ENCODE data around the gene TMEM250. TPM values are rescaled to one million over a fixed set of nuclear protein-coding genes. Genes with fewer than 3 reads are reported as not detected.

The TMEM250 gene
- total and polyA plus RNA-seq, 9 donors, result 19.7 to 27.9 (median 22.9) TPM

DNA sequence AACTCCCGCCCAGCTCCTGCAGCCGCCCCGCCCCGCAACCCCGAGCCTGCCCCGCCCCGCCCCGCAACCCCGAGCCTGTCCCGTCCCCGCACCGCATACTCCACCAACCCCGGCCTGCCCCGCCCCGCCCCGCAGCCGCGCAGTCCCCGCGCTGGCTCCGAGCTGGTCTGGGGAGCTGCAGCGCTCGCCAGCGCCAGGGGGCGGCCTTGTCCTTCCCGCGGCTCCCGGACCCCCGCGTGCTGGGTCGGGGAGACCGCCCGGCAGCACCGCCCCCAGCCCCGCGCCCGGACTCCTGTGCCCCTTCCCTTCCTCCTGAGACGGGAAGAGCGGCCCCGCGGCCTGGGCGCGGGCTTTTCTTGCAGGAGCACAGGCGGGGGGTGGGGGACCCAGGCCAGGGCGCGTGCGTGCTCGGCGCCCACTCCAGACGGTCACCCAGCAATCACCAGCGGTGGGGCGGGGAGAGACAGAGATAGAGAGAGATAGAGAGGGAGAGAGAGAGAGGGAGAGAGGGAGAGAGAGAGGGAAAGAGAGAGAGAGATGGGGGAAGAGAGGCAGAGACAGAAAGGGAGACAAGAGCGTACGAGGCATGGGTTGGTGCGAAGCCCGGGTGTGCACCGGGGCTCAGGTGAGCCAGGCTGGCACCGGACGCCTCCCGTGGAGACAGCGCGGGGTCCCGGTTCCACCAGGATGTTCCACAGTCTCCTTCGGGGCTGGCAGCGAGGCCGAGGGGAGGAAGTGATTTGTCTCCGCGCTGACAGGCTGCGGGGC is 14.7 kb upstream of the TMEM250 start:
- WGBS (ENCODE audit: insufficient coverage), result 2% methylated on average over 55 of the region's 69 CpGs
- Histone ChIP-seq H3K4me3 (ENCODE audit: low read length) (peak overlapping the region; percentile 26), H3K4me1 (ENCODE audit: control insufficient read depth, insufficient read depth, low read length) (peaks cover 20% of the 10 kb centered on the region), H3K27me3 (ENCODE audit: control insufficient read depth, insufficient read depth, low read length) (peaks cover 91% of the 10 kb centered on the region), H3K9me3 (replicated peaks; ENCODE audit: control insufficient read depth, low read depth, low read length) (no peaks in the 10 kb centered on the region), H3K36me3 (ENCODE audit: control insufficient read depth, insufficient read depth, low read length) (no peaks in the 10 kb centered on the region), H3K27ac (ENCODE audit: low read length) (no peak overlapping the region)
- peak; percentile 48 for DNase-seq

DNA sequence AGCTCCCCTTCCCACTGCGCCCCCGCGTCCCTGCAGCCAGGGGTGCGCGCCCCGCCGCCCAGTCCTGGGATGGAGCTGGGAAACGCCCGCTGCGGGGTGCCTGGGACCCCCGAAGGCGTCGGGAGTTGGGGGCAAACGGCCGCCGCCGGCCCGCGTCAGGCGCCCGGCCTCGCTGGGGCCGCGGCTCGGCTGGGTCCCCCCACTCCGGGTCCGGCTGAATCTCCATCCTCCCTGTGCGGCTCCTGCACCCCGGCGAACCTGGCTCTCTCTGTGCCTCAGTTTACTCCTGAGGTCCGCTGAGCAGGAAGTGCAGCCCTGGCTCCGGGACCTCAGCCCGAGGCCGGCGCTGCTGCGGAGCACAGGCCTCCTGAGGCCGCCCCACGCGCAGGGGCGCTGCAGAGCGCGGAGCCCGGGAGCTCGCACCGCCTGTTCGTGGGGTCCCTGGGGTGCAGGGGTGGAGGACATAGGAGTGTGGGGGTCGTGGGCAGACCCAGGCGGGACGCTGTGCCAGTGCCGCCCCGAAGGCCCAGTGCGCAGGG is 13.9 kb upstream of the TMEM250 start:
- H3K4me1 ChIP-seq (ENCODE audit: control insufficient read depth, insufficient read depth, low read length), result peaks cover 20% of the 10 kb centered on the region
- no peak overlapping the region for H3K4me3 ChIP-seq (ENCODE audit: low read length)
- 4% methylated on average over 46 of the region's 52 CpGs for WGBS (ENCODE audit: insufficient coverage)
- no peak for DNase-seq
- H3K36me3 ChIP-seq (ENCODE audit: control insufficient read depth, insufficient read depth, low read length), result no peaks in the 10 kb centered on the region
- peaks cover 92% of the 10 kb centered on the region for H3K27me3 ChIP-seq (ENCODE audit: control insufficient read depth, insufficient read depth, low read length)
- no peak overlapping the region for H3K27ac ChIP-seq (ENCODE audit: low read length)
- H3K9me3 ChIP-seq (replicated peaks; ENCODE audit: control insufficient read depth, low read depth, low read length), result no peaks in the 10 kb centered on the region

DNA sequence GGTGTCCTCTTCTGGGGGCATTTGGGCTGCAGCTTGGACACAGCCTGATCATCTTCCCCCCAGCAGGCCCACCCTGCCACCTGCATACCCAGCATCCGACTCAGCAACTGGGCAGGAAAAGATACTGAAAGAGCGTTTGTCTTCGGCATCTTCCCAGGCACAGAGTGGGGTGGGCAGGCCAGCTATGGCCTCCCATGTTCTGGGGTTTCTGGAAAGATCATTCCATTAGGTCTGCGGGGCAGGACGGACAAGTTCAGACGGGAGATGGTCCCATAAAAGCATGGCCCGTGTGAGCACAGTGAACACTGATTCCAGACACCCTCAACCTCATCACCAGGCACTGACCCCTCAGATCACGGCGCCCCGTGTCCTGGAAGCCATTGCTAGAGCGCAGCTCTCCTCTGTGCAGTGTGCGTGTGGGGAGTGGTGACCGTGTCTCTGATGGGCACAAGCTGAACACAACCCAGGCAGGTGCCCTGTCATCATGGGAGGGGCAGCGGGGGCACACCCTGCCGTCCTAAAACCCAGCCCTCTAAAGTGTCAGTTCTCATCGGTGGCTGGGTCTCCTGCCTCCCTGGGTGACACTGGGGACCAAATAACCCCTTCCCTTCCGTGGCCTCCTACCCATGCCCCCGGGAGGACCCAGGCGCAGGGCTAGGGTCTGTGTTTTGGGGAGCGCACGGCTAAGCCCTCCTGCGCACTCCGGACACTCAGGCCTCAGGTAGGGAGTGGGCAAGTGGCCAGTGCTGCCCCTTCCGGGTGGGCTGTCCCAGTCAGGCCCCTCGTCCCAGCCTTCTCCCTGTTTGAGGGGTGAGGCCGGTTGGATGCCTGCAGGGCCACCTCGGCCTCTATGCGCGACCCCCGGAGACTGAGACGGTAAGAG is 13.2 kb upstream of the TMEM250 start:
- Histone ChIP-seq H3K36me3 (ENCODE audit: control insufficient read depth, insufficient read depth, low read length) (no peaks in the 10 kb centered on the region), H3K4me1 (ENCODE audit: control insufficient read depth, insufficient read depth, low read length) (peaks cover 20% of the 10 kb centered on the region), H3K27ac (ENCODE audit: low read length) (no peak overlapping the region), H3K4me3 (ENCODE audit: low read length) (no peak overlapping the region), H3K9me3 (replicated peaks; ENCODE audit: control insufficient read depth, low read depth, low read length) (no peaks in the 10 kb centered on the region), H3K27me3 (ENCODE audit: control insufficient read depth, insufficient read depth, low read length) (peaks cover 92% of the 10 kb centered on the region)
- no peak for DNase-seq
- 42% methylated on average over 25 of the region's 31 CpGs for WGBS (ENCODE audit: insufficient coverage)

DNA sequence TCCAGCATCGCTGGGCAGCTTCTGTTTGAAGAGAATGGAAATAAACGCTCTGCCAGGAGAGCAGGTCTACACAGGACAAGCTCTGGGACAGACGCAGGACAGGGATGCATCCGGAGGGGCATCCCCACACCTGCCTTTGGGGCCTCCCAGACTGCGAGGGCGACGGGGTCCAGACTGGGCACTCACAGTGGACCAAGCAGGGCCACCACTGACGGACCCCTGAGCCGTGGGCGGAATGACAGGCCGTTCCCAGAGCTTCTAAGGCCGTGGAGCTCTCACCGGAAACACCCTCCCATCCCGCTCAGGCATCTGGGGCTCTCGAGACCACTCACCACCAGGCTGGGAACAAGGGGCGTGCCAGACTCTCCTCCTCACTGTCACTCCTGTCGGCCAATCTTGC is 10.5 kb upstream of the TMEM250 start:
- H3K4me1 ChIP-seq (ENCODE audit: control insufficient read depth, insufficient read depth, low read length), result peaks cover 12% of the 10 kb centered on the region
- peaks cover 79% of the 10 kb centered on the region for H3K27me3 ChIP-seq (ENCODE audit: control insufficient read depth, insufficient read depth, low read length)
- no peak for DNase-seq
- WGBS (ENCODE audit: insufficient coverage), result 66% methylated on average over 11 of the region's 17 CpGs
- no peaks in the 10 kb centered on the region for H3K36me3 ChIP-seq (ENCODE audit: control insufficient read depth, insufficient read depth, low read length)
- no peak overlapping the region for H3K27ac ChIP-seq (ENCODE audit: low read length)
- H3K9me3 ChIP-seq (replicated peaks; ENCODE audit: control insufficient read depth, low read depth, low read length), result no peaks in the 10 kb centered on the region
- no peak overlapping the region for H3K4me3 ChIP-seq (ENCODE audit: low read length)

DNA sequence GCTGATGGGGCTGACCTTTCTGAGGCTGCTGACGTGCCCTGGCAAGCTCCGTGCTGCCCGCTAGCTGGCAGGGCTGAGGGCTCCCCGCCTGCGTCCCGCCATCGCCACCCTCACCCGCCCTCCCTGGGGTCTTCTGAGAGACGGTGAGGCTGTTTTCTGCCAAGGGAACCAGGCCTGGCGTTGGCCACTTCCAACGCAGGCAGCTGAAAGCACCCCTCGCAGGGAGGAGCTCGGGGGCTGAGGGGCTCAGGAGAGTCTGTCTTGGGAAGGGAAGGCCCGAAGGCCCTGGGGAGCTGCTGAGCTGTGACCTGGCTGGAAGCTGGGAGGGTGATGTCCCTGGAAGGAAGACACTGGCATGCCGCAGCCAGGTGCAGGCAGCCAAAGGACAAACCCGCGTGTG is 9.8 kb upstream of the TMEM250 start:
- Histone ChIP-seq H3K27ac (ENCODE audit: low read length) (no peak overlapping the region), H3K36me3 (ENCODE audit: control insufficient read depth, insufficient read depth, low read length) (no peaks in the 10 kb centered on the region), H3K4me3 (ENCODE audit: low read length) (no peak overlapping the region), H3K4me1 (ENCODE audit: control insufficient read depth, insufficient read depth, low read length) (peaks cover 5% of the 10 kb centered on the region), H3K9me3 (replicated peaks; ENCODE audit: control insufficient read depth, low read depth, low read length) (no peaks in the 10 kb centered on the region), H3K27me3 (ENCODE audit: control insufficient read depth, insufficient read depth, low read length) (peaks cover 75% of the 10 kb centered on the region)
- 75% methylated on average over 17 of the region's 17 CpGs for WGBS (ENCODE audit: insufficient coverage)
- DNase-seq, result no peak

DNA sequence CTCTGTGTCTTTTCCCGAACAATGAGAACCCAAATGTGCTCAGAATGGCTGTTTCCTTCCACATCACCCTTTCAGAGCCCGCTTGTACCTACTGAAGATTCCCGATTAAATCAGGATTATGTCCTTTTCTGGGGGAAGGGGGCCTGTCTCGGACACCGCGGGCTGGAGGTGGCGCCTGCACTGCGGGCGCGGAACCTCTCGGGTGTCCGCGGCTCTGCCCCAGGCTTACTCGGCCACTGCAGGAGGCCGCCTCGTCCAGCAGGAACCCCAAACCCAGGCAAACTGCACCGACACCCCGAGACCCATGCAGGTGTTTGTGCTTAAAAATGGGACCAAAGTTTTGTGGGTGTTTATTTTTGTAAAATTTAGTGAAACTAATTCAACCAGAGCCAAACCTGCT is 8.6 kb upstream of the TMEM250 start:
- no peaks in the 10 kb centered on the region for H3K36me3 ChIP-seq (ENCODE audit: control insufficient read depth, insufficient read depth, low read length)
- no peaks in the 10 kb centered on the region for H3K9me3 ChIP-seq (replicated peaks; ENCODE audit: control insufficient read depth, low read depth, low read length)
- no peak overlapping the region for H3K27ac ChIP-seq (ENCODE audit: low read length)
- H3K27me3 ChIP-seq (ENCODE audit: control insufficient read depth, insufficient read depth, low read length), result peaks cover 70% of the 10 kb centered on the region
- no peak for DNase-seq
- H3K4me3 ChIP-seq (ENCODE audit: low read length), result no peak overlapping the region
- H3K4me1 ChIP-seq (ENCODE audit: control insufficient read depth, insufficient read depth, low read length), result peaks cover 11% of the 10 kb centered on the region
- 72% methylated on average over 17 of the region's 18 CpGs for WGBS (ENCODE audit: insufficient coverage)

DNA sequence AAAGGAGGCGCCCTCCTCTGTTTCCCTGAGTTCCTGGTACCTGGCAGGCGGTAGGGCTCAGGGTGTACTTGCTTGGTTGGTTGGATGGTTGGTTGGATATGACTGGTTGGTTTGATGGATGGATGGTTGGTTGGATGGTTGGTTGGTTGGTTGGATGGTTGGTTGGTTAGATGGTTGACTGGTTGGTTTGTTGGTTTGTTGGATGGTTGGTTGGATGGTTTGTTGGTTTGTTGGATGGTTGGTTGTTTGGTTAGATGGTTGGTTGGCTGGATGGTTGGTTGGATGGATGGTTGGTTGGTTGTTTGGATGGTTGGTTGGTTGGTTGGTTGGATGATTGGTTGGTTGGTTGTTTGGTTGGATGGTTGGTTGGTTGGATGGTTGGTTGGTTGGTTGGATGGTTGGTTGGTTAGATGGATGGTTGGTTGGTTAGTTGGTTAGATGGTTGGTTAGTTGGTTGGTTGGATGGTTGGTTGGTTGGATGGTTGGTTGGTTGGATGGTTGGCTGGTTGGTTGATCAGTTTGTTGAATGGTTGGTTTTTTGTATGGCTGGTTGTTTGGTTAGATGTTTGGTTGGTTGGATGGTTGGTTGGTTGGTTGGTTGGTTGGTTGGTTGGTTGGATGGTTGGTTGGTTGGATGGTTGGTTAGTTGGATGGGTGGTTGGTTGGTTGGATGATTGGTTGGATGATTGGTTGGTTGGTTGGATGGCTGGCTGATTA is 6.5 kb upstream of the TMEM250 start:
- DNase-seq, result no peak
- H3K9me3 ChIP-seq (replicated peaks; ENCODE audit: control insufficient read depth, low read depth, low read length), result no peaks in the 10 kb centered on the region
- WGBS (ENCODE audit: insufficient coverage), result 82% methylated on average over 2 of the region's 2 CpGs
- no peak overlapping the region for H3K27ac ChIP-seq (ENCODE audit: low read length)
- H3K36me3 ChIP-seq (ENCODE audit: control insufficient read depth, insufficient read depth, low read length), result no peaks in the 10 kb centered on the region
- peaks cover 23% of the 10 kb centered on the region for H3K4me1 ChIP-seq (ENCODE audit: control insufficient read depth, insufficient read depth, low read length)
- H3K27me3 ChIP-seq (ENCODE audit: control insufficient read depth, insufficient read depth, low read length), result peaks cover 50% of the 10 kb centered on the region
- H3K4me3 ChIP-seq (ENCODE audit: low read length), result no peak overlapping the region

DNA sequence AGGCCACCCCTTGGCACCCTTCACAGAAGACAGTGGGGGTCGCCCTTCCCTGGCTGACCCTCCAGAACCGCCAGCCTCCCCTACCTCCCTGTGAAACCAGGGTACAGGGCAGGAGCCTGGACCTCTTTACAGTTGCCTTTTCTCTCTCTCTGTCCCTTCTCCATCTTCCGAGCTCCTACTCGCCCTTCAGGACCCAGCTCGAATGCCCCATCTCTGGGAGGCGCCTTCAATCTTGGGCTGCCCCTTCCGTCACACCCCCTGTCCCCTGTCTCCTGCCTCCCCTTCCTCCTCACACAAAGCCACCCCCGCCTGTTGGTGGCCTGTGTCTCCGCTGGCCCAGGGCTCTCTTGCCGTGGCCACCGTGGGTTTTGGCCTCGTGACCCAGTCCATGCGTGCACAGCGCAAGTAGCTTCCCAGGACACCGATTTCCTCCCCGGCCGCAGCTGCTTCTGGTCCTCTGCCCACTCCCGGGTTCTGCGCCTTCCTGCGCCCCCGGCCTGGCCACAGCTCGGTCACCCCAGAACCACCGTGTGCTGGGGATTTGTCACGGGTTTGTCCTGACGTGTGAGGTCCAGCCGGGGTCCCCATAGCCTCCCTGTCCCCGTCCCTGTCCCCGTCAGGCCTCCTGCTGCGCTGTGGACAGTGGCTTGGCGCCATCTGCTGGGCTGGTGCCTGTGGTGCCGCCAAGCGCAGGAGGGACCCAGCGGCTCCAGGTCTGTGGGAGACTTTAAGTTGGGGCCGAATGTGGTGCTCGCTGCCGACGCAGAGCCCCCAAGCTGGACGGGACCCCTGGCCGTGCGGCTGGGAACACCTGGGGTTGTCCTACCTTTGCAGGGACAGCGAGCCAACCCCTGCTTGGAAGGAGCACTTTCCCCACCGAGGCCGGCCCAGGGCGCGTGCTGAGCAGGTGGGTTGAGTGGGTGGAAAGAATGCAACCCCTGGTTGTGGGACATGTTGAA is 4.0 kb upstream of the TMEM250 start:
- 20% methylated on average over 40 of the region's 45 CpGs for WGBS (ENCODE audit: insufficient coverage)
- Histone ChIP-seq H3K4me1 (ENCODE audit: control insufficient read depth, insufficient read depth, low read length) (peaks cover 33% of the 10 kb centered on the region), H3K27ac (ENCODE audit: low read length) (no peak overlapping the region), H3K4me3 (ENCODE audit: low read length) (no peak overlapping the region), H3K27me3 (ENCODE audit: control insufficient read depth, insufficient read depth, low read length) (peaks cover 28% of the 10 kb centered on the region), H3K9me3 (replicated peaks; ENCODE audit: control insufficient read depth, low read depth, low read length) (no peaks in the 10 kb centered on the region), H3K36me3 (ENCODE audit: control insufficient read depth, insufficient read depth, low read length) (no peaks in the 10 kb centered on the region)
- DNase-seq, result peak; percentile 70

DNA sequence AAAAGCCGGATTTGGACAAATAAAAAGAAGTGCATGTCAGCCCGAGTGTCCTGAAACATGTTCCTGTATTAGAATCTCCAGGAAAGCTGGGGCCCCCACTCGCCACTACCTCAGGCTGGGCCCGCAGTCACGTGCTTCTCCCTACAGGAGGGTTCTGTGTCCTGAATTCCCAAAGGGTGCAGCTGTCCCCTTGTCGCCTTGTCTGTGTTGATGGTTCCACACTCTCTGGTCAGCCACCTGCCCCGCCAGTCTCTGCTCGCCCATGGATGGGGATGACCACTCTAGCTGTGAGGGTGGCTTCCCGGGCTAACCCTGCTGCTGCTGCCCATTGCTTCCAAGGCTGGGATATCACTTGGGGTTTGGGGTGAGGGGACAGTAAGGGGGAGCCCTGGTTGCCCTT is 3.1 kb upstream of the TMEM250 start:
- Histone ChIP-seq H3K36me3 (ENCODE audit: control insufficient read depth, insufficient read depth, low read length) (peaks cover 3% of the 10 kb centered on the region), H3K27ac (ENCODE audit: low read length) (no peak overlapping the region), H3K4me3 (ENCODE audit: low read length) (no peak overlapping the region), H3K9me3 (replicated peaks; ENCODE audit: control insufficient read depth, low read depth, low read length) (no peaks in the 10 kb centered on the region), H3K4me1 (ENCODE audit: control insufficient read depth, insufficient read depth, low read length) (peaks cover 42% of the 10 kb centered on the region), H3K27me3 (ENCODE audit: control insufficient read depth, insufficient read depth, low read length) (peaks cover 19% of the 10 kb centered on the region)
- DNase-seq, result peak; percentile 47
- WGBS (ENCODE audit: insufficient coverage), result 77% methylated on average over 9 of the region's 9 CpGs
